NCI-H187 (cell line): ENCODE measurements around the gene MAMLD1.

Experiments used
- DNase-seq, 2 experiments: peaks; one replicate each; lab custom pipeline; 2025; lab: John Stamatoyannopoulos, UW

Gene MAMLD1

GRCh38 chrX:150531467-150531866 lies 168.3 kb downstream of the MAMLD1 start:
- no peak for DNase-seq

DNA sequence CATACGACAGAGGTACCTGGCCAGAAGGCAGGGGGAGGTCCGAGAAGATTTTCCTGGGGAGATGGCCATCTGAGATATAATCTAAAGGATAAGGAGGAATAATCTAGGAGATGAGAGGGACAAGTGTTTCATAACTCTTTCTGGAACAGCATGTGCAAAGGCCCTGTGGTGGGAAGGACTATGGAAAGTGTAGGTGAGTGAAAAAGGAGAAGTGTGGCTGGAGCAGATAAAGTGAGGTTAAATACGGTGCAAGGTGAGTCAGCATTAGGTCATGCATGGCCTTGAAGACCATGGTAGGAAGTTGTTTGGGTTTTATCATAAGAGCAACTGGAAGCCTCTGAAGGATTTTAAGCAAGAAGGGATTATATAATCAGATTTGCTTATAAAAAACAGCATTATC lies 170.7 kb downstream of the MAMLD1 start:
- no peak for DNase-seq

- no peak for DNase-seq
Observed at GRCh38 chrX:150536455-150537116, 173.5 kb downstream of the MAMLD1 start.

GRCh38 chrX:150537851-150538250 lies 174.7 kb downstream of the MAMLD1 start:
- DNase-seq, result no peak

DNA sequence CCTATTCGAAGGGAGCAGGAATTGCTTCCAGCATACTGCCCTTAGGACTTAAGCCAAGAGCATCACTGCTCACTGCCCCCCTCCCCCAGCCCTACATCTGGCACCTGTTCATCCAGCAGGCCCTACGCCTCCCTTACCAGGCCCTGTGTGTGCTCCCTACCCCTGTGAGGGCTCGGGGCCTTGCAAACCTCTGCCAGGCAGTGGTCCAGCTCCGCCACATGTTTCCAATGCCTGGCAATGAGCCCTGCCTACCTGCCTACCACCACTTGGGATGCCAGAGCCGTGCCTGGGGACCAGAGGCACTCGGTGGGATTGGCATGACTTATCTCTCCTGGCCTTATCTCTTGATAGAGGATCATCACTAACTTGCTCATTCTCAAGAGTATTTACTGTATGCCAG lies 177.8 kb downstream of the MAMLD1 start:
- DNase-seq, result no peak

DNA sequence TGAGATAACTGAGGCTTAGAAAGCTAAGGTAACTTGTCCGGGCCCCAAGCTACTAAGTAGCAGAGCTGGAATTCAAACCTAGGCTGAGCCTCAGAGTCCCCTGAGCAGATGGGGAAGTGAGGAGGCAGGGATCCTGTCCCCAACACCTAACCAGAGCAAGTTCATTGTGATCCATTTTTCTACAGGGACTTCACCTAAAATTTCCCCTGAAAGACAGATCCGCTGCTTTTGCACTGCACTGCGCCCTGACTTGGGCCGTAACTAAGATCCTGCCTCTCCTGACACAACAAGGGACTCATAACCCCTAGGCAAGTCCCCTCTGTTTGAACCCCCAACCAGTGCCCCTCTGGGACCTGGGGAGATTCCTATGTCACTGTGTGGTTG lies 179.7 kb downstream of the MAMLD1 start:
- DNase-seq, result no peak

DNA sequence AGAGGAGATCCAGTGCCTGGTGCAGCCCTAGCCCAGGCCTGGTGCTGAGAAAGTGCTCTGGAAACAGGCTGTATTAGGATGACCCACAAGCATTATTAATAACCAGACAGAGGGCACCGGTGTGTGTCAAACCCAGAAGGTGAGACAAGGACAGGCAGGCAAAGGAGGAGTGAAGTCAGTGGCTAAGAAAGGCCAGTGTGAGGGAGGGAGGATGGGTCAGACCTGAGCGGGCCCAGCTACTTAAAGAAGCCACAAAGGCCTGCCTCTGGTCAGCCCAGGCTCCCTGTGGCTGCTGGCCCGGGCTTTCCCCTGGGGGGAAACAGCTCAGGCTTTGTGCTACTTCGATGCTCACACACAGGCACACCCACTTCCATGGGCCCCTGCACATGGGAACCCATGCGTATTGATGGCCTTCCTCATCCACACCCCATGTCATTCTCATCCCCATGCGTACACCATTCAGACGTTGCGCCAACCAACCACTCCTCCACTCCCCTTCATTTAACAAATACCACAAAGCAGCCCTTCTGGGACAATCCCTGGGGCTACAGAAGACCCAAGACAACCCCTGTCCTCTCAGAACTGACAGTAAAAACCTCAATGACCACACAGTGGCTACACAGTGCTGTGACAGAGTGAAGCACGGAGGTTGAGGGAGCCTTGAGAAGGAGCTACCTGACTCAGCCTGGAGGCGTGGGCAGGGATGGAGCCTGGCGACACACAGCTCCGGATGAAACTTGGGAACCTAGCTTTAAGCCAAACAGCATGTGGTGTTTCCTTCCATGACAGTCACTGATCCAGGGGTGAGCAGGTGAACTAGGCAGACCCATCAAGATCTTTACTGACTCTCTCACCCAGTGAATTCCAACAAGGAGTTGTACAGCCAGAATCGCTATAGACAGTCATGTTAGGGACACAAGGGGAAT lies 180.4 kb downstream of the MAMLD1 start:
- no peak for DNase-seq

- no peak for DNase-seq
Observed at GRCh38 chrX:150544222-150544787, 181.2 kb downstream of the MAMLD1 start.

DNA sequence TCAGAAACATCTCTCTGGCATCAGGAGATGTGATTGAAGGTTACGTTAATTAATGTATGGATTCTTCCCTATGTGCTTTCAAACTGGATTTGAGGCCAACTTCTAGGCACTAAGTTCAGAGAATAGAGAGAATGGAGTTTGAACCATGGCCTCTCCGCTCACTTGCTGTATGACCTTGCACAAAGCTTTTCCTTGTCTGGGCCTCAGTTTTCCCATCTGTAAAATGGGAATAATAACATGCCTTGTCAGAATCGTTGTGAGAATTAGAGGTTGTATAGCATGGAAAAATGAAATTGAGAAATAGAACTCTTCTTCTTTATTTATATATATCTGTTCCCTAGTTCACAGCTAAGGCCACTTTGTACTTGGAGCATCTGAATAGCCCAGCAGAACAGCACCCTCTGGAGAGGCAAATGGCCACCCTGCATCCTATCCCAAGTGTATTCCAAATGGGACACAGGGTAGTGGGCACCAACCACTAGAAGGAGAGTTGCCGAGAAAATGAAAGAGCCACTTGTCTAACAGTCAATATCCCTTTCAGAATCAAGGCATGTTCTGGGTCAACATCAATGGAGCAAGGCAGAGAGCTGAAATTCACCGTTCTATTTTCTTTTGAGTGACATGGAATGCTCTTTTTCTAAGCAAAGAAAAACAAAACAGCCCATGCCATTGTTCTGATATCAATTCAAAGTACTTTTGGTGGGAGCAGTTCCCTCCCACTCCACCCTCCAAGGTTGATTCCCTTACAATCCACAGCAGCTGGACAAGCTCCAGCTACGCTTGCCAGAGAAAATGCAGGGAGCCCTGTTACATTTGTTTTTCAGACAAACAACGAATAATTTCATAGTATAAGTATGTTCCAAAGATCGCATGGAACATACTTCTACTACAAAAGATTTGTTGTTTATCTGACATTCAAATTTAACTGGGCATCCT lies 182.0 kb downstream of the MAMLD1 start:
- DNase-seq, result no peak

DNA sequence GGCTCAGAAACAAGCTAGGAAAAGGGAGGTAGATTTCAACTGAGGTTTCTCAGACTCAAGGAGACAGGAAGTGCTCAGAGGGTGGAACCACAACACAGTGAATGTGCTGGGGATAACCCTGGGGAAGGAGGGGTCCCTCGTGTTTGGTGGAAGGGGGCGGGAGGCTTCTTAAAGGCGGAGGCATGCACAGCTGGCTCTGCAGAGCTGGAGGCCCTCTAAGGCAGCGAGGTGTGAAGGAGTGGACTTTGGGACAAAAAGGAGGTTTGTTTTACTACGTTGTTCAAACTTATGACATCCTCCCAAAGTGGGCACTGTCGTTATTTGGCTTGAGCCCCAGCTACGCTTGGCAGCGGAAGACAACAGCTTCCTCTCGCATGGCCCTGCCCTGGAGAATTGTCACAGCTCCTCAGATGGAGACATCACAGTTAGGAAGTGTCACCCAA lies 183.6 kb downstream of the MAMLD1 start:
- no peak for DNase-seq

DNA sequence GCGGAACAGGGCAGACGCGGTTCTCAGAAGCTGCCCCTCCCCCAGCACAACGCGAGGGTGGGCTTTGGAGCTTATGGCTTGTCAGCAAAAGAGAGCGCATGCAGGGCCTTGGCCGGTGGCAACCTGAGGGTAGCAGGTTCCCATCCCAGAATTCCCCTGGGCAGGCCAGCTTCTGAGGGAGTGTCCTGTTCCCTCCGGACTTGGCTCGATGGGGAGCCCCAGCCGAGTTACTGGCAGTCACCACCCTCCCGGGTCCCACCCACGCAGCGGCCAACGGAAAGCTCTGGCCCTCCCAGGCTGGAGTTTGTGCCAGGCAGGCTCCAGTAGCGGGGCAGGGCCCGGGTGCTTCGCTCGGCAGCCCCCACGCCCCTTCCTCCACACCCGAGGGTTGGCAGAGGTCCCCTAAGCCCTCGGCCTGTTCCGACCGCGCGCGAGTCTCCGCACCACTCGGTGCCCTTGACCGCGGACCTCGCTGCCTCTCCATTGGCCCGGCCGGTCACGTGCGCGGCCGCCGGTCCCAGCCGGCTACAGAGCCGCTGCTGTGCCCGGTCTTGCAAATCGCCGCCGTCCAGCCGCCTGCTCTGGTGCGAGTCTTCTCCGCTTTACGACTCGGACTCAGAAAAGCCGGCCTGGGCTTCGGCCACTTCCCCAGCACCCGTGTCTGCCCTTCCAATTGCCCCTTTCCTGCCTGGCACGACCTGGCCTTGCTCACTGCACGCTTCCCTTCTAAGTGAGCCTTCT lies 184.4 kb downstream of the MAMLD1 start:
- DNase-seq, result no peak

DNA sequence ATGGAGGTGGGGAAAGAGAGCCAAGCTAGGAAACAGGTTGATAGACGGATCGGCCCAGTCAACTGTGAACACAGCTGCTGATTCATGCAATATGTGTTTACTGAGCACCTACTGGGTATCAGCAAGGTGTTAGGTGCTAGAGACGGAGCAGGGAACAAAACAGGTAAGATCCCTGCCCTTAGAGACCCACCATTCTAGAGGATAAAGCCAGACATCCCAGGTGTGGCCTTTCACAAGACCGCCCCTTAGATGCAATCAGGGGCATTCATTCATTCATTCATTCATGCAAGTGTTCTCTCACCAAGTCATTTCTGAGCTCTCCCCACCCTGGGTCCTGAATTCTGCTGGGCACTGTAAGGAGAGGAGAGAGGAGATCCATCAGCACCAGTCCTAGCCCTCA lies 185.1 kb downstream of the MAMLD1 start:
- DNase-seq, result no peak

DNA sequence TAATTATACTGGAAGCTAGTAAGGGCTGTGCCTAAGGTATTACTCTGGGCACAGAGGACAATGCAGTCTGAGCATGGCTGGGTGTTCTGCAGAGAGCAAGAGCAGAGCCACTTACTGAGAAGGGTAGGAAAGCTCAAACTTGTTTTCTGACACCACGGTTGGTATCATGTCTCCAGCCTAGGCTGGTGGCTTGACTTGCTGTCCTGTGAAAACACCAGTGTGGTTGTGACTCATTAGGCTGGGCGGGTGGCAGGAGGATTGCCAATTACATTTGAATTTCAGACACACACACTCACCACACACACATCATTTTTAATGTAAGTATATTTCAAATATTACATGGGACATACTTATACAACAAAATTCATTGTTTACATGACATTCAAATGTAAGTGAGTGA lies 185.6 kb downstream of the MAMLD1 start:
- no peak for DNase-seq

GRCh38 chrX:150551963-150552362 lies 188.8 kb downstream of the MAMLD1 start:
- DNase-seq, result no peak

- DNase-seq, result no peak
Observed at GRCh38 chrX:150558424-150558823, 195.3 kb downstream of the MAMLD1 start.
